ENCODE results near the gene OR11A1.

OR11A1 gene, protein sequence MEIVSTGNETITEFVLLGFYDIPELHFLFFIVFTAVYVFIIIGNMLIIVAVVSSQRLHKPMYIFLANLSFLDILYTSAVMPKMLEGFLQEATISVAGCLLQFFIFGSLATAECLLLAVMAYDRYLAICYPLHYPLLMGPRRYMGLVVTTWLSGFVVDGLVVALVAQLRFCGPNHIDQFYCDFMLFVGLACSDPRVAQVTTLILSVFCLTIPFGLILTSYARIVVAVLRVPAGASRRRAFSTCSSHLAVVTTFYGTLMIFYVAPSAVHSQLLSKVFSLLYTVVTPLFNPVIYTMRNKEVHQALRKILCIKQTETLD

DNA sequence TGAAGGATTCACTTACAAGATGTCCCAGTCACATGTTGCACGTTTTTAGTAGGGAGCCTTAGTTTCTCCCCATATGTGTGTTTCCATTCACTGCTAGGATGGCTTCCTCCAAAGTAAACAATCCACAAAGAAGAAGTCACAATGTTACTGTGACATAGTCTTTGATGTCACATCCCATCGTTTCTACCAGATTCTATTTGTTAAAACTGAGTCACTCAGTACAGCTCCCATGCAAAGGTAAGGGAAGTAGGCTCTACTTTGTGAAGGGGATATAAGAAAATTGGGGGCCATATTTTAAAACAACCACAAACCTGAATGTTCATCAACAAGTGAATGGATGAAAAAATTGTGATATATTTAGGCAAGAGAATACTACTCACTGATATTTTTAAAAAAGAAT is at the start of gene OR11A1, which contains the start of gene OR2H1:
OR11A1 (minus strand) TSS at position 101 of the 400 bp plus-strand sequence. CDS start 29,430 bp downstream, outside the sequence.
OR2H1 (plus strand) TSS at position 185 of the 400 bp plus-strand sequence. CDS start 4,615 bp downstream, outside the sequence.
- no peak for DNase-seq

DNA sequence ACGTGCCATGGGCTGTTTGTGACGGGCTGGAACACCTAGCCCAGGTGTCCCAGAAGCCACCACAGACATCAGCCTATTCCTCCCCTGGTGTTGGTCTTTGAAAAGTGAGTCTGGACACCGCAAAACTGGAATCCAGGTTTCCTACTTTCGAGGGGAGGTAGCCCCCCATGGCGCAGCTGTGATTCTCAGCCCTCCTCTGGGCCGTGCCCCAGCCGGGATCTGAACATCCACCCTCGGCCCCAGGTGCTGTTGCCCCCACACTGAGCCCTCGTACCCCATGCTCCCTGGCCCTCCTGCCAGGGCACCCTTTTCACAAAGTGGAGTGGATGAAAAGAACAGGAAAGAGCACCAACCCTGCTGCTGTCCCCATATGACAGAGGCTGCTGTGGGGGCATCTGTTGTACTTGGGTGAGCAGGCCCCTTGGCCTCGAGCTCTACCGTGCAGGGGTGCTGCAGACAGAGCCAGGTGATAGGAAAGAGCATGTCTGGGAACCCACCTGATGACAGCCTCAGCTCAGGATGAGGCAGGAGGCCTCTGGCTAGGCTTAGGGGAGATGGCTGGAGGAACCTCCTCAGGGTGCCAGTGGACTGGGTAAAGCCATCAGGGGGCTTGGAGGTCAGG is 49.7 kb upstream of the OR11A1 start:
- DNase-seq, result no peak

DNA sequence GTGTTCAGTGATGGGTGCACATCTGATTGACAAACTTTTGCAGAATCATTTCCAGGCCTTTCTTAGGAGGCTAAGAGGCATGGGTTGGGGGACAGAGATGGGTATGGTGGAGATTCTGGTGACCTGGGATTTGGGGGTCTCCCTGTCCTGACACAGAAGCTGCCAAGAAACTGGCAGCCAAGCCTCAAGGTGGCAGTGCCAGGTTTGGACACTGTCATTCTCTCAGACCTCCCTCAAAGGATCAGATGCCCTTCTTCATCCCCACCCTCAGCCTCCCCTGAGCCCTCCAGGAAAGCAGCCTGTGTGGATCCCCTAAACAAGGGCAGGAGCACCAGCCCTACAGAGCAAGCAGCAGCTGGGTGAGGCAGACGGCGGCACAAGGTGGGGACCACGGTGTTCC is 48.9 kb upstream of the OR11A1 start:
- DNase-seq, result no peak

DNA sequence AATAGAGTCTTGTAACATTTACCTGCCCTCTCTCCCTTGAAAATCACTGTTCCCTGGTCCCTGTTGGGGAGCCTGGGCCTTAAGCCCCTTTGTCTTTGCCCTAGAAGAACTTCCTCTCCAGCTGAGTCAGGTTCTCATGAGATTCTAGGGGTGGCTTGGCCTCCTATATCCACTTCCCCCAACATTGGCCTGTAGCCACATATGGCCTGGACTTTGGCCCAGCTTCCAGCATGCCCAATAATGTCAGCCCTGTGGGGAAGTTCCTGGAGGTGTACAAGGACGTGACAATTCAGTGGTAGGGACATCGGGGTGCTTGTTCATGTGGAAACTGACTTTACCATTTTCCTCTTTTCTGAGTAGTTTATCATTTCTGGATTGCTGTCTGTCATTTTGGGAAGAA is 48.1 kb upstream of the OR11A1 start:
- DNase-seq, result no peak

DNA sequence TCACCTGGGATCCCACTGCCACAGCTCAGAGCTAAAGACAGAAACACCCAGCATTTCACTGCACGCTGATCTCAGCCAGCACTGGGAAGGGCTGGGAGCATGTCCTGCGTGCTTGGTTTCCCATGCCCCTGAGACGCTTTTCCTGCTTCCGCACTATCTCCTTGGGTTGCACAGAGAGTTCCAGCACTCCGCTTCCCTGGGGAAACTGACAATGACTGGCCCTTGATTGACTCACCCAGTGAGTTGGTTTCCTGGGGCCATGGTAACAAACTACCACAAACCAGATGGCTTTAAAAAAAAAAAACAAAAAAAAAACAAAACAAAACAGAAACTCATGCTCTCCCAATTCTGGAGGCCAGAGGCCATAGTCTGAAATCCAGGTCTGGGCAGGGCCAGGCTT is 45.7 kb upstream of the OR11A1 start:
- no peak for DNase-seq

DNA sequence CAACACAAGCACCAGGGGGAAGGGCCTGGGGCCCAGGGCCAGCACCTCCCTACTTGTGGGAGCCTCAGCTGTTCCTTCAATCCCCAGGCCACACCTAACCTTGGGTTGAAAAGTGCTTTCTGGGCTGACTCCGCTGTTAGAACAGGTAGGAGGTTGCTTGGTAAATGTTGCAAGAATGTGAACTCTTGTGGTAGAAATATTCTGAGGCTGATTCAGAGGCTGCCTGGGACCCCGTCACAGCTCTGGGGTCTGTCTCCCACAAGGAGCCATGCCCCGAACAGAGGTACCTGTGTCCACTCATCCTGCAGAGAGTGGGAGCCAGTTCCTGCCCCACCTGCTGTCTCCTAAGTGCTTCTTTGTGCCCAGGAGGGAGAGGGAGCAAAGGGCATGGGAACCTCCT is 45.3 kb upstream of the OR11A1 start:
- no peak for DNase-seq

DNA sequence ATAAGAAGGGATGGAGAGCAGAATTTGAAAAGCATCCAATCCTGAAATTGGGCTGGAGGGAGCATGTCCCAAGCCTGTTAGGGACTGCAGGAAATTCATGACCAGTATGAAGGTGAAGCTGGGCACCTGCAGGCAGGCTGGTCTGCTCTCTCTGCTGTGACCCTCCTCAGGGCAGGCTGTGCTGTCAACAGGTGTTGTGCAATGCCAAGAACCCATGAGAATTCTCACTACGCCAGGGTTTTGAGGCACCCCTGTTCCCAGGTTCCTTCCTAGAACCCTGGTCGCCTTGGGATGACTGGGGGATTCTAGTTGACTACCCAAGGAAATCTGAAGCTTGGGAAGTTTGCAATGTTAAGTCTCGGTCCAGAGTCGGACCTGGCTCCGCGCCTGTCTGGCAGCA is 44.2 kb upstream of the OR11A1 start:
- DNase-seq, result no peak

DNA sequence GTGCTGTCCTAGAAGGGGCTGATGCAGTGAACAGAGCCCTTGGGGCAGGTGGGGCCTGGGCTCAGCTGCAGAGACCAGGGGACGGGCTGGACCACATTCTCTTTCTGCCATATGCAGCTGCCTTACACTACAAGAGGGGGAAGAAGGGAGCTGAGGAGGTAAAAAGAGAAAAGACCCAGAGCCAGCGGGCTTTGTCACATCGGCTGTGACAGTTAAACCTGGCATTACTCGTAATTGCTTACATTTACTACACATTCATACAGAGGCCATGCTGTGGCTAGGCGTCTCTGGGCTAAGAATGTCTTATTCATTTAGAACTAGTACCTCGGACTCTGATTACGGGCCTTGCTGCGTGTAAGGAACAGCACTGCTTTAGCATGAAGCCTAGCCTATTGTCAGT is 43.7 kb upstream of the OR11A1 start:
- DNase-seq, result no peak

DNA sequence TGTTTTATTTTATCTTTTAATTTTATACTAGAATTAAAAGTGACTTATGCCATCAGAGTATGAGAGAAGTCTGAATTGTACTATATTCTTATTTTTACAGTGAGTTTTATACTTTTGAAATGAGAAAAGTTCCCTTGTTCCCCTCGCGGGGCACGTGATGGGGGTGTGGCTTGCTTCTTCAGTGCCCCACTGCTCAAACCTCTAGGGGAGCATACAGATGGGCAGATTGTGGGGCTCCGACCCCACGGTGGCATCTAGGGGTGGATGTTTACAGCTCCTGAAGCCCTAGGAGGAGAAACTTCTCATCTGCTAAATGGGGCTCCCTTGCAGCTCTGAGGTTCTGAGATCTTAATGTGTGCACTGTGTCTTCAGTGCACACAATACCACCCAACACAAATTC is 42.8 kb upstream of the OR11A1 start:
- DNase-seq, result no peak

DNA sequence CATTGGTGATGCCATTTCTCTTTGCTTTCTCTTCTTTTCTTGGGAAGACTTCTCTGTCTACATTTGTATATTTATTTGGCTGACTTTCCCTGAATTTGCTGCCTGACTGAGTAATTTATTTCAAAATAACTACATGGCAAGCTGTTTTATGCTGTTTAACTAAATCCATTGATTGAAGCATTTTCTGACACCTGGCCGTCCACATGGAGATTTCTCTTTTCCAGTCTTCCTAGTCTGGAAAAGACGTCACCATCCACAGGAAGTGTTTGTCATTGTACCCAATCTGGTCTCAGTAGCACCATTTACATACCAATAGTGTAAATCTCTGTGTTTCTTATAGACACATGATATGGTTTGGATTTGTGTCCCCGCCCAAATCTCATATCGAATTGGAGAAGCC is 40.1 kb upstream of the OR11A1 start:
- DNase-seq, result no peak

DNA sequence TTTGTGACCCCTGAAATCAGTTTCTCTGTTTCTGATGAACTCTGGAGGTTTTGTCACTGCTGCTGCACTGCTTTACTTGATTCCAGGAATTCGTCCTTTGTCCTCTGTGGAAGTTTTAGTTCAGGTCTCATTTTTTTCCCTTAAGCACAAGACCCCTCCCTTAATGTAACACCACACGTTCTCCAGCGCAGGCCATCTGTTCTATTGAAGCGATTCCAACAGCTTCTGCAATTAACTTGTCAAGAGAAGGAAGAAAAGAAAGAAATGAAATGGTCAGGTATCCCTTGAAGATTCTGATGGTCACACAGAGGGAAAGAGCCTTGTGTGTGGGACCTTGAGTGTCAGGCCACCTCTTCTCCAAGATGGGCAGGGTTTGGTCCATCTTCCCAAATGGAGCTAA is 38.7 kb upstream of the OR11A1 start:
- DNase-seq, result no peak

DNA sequence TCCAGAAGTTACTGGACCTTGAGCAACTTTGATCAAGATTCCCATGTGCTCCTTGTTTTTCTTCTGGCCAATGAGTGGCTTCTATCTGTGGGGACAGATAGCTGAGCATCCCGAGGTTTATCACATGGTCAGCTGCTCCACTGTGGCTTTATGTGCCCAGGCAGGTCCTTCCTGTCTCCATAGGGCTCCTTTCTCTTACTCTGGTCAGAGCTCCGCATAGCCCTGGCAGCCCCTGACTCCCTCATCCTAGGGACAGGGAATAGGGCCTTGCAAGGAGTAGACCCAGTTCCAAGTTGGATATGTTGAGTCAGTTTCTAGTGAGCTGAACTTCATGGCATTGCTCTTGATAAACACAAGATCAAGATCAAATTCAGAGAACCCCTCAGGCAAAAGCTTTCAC is 37.3 kb upstream of the OR11A1 start:
- DNase-seq, result no peak

DNA sequence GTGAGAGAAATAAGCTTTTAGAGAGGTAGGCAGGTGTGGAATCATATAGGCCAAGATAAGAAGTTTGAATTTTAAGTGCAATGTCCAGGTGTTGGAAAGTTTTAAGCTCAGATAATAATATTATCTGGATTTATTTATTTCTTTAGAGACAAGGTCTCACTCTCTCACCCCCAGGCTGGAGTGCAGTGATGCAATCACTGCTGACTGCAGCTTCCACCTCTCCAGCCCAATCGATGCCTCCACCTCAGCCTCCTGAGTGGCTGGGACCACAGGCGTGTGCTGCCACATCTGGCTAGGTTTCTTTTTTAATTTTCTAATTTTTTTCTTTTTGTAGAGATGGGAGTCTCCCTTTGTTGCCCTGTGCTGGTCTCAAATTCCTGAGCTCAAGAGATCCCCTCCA is 36.4 kb upstream of the OR11A1 start:
- DNase-seq, result no peak

DNA sequence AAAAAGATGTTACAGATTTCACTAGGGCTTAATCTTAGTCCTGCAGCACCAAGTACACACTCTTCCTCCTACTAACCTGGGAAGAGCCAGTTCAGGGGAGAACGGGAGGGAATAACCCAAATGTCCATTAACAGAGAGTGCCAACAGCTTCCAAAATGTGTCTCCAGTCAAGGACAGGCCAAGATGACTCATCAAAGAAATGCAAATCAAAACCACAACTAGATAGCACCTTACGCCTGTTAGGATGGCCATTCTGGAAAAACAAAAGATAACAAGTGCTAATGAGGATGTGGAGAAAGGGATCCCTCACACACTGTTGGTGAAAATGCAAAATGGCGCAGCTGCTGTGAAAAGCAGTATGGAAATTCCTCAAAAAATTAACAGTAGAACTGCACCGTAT is 34.7 kb upstream of the OR11A1 start:
- no peak for DNase-seq

DNA sequence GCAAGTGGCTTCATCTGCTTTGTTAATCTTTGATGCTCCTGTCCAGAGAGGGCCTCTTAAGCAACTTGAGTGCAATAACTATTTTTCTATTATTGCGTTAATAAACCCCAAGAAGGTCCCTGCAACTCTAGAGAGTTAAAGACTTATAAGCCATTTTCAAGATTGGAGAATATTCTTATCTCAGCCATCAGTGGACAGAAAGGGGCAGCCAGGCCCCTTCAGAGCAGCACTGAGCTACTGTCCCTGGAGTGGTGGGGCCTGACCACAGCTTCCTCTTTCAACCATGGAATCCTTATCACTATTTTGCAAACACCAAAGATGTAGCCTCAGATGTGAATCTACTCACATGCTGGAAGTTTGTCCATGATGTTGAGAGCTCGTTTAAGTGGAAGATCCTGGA is 33.7 kb upstream of the OR11A1 start:
- no peak for DNase-seq

DNA sequence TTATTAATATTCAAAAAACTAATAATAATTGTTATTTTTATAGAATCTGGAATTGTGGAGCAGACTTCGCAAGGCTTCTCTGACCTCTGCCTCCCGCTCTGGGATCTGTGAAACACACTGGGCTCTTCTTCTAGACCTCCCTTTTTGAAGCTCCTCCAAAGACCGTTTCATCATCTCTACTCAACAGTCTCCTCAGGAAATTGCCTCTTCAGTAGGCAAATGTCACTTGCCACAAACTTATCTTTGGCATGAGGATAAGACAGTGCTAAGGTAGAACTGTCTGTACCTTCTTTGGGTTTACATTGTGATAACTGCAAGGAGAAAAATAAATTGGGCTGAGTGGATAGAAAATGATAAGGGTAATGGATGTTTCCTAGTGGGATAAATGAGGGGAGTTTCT is 33.2 kb upstream of the OR11A1 start:
- no peak for DNase-seq

DNA sequence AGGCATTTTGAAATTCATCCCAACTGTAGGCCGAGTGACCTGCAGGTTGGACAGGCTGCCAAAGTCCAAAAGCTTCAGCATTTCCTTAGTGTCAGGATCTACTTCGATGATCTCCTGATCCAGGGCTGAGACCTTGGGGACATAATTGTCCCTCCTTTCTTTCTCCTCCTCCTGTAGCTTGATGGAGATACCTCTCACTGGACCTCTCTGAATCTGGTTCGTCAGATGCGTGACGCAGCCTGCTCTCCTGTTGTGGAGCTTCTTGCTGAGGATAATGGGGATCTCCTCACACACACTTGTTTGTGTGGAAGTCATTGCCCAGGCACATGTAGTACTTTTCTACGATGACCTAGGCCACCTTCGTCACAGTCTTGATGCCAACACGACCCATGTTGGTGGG is 32.4 kb upstream of the OR11A1 start:
- no peak for DNase-seq

DNA sequence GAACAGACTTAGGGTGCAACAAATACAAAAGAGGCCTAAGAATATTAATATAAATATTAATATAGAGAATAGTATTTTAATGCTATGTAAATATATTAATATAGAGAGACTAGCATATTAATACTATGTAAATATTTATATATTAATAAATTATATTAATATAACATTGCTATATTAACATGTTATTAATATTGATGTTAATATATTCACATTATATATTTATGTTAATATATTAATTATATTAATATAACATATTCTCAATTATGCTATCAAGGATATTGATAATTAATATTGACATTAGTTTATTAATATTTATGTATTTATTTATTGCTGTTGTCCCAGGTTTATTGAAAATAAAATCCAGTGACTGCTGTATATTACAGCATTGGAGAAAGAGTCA is 32.0 kb upstream of the OR11A1 start:
- no peak for DNase-seq

DNA sequence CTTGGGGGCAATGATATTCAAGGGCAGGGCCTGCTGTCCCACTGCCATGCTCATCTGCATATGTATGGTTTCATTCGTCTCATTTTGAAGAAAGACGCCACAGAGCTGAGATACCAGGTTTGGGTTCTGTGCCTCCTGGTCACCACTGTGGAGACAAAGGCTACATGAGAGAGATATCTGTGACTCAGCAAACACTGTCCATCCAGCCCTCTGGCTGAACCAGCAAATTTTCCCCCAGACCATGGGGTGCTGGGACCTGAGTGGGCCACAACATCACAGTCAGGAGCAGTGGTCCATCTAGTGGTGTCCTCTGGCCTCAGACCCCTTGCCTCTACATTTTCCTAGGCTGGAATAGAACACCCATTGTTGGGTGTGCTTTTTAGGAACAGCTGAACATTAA is 30.8 kb upstream of the OR11A1 start, which contains the start of gene MAS1L:
MAS1L (minus strand) TSS at position 297 of the 400 bp plus-strand sequence; CDS start at position 243, 54 bp downstream.
- DNase-seq, result no peak

DNA sequence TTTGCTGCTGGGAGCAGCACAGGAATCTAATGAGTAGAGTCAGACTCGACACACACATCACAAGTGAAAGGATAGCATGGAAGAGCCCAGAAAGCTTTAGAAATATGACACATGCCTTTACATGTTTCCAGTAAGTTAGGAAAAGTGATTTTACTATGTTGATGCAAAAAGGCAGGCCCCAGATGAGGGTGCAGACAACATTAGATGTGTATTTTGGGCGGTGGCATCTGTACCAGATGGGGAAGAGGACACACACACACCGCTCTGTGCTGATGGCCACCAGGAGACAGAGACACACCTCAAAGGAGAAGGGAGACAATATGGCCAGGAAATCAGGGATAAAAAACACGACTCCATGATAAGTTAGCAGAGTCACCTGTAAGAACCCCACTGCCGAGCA is 30.3 kb upstream of the OR11A1 start:
- DNase-seq, result no peak

DNA sequence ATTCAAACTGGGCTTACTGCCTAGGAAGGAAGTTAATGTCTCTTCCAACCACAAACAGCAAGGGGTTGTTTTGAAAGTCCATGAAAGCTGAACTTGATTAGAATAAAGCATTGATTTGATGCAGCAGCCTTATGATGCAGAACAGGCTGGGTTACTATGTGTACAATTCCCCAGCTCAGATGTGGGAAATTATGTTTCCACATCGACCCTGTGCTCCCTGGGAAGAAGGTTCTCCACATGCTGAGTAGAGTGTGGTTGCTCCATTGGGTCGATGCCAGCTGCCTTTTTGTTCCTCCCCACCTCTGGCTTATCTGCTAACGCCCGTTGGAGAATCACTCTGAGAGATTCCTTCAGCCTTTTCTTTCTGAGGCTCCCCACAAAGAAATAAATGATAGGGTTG is 29.7 kb upstream of the OR11A1 start:
- no peak for DNase-seq

DNA sequence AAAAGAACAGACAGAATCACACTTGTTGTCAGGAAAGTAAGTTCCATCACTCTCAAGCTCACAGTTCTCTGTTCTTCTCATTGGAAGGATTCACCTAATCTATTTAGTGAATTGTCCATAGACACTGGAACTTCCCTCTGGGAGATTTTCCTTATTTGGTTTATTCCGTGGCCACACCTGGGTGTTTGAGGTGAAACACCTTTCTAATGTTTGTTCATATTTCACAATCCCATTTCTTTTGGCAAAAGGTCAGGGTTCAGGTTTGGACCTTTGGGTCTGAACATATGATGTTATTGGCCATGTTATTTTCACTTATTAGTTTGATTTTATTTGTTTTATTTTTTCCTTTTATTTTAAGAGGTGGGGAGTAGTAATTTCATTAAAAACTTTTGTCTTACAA is 26.9 kb upstream of the OR11A1 start:
- no peak for DNase-seq

DNA sequence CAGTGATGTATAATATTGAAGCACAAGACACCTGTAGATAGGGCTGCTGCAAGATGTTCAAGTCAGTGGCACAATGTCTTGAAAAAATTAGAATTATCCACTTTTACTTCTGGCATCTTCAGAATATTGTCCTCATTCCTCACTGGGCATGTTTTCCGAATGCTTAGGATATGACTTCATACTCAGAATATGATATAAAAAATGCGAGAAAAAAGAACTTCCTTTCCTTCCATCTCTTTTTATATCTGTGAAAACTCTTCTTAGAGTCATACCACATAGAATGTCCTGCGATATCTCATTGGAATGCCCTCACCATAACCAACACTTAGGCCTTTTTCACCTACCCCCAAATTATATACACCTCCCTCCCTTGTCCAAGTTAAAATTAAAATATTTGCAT is 26.3 kb upstream of the OR11A1 start:
- no peak for DNase-seq

DNA sequence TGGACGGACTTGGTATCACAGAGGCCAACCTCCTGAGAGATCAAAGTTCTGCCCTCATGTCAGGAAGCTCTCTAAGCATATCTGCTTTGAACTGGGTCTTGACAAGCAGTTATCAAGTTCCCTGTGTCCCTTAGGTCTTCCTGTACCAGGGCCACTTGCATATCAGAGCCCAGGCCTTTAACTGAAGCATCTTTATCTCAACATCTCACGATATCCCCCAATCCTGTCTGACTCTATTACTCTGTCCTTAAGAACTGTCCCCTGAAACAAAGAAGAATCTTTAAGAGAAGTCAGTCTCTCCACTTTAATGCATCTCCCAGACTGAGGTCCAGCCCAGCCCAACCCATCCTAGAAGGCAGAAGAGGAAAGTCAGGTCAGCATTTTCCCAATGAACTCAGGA is 22.7 kb upstream of the OR11A1 start:
- DNase-seq, result no peak

DNA sequence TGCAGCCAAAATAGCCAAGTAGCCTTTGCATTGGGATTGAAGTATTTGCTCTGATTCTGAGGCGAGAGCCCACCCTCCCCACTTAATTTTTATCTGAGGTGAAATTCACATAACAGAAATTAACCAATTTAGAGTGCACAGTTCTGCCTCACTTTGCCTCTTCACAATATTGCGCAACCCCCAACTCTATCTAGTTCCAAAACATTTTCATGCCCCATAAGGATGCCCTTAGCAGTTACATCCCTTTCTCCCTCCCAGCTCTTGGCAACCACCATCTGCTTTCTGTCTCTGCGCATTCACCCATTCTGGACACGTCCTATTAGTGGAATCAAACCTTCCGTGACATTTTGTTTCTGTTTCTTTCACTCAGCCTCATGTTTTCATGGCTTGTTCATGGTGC is 21.9 kb upstream of the OR11A1 start:
- DNase-seq, result no peak
